ENCODE data around the gene SPPL2C. TPM values are rescaled to one million over a fixed set of nuclear protein-coding genes. Genes with fewer than 3 reads are reported as not detected.

SPPL2C gene
- total and polyA plus RNA-seq, 2 of the 13 experiments (the other 11 are each of a cell fraction or from before 2014, with no cell fraction given): not detected

- TF ChIP-seq ZBTB39 (CRISPR knock-in tag; IDR thresholded peaks at IDR 0.05): no peak
- TF ChIP-seq PTBP1 (IDR thresholded peaks at IDR 0.05; ENCODE audit: low read depth, low read length, poor library complexity, severe bottlenecking): no peak
- no peak for TF ChIP-seq ZNF577 (CRISPR knock-in tag; IDR thresholded peaks at IDR 0.05; ENCODE audit: borderline replicate concordance, low read depth)
- TF ChIP-seq NCOA1 (CRISPR knock-in tag; IDR thresholded peaks at IDR 0.05): no peak
- no peak for TF ChIP-seq FOXA1 (IDR thresholded peaks at IDR 0.05)
- TF ChIP-seq FOXA1 (CRISPR knock-in tag; IDR thresholded peaks at IDR 0.05): no peak
- TF ChIP-seq CHD4 (IDR thresholded peaks at IDR 0.05; ENCODE audit: borderline replicate concordance, low read length): no peak
- no peak for TF ChIP-seq TCF7L2 (IDR thresholded peaks at IDR 0.05; ENCODE audit: low read depth, low read length)
- TF ChIP-seq, protein P1, sequence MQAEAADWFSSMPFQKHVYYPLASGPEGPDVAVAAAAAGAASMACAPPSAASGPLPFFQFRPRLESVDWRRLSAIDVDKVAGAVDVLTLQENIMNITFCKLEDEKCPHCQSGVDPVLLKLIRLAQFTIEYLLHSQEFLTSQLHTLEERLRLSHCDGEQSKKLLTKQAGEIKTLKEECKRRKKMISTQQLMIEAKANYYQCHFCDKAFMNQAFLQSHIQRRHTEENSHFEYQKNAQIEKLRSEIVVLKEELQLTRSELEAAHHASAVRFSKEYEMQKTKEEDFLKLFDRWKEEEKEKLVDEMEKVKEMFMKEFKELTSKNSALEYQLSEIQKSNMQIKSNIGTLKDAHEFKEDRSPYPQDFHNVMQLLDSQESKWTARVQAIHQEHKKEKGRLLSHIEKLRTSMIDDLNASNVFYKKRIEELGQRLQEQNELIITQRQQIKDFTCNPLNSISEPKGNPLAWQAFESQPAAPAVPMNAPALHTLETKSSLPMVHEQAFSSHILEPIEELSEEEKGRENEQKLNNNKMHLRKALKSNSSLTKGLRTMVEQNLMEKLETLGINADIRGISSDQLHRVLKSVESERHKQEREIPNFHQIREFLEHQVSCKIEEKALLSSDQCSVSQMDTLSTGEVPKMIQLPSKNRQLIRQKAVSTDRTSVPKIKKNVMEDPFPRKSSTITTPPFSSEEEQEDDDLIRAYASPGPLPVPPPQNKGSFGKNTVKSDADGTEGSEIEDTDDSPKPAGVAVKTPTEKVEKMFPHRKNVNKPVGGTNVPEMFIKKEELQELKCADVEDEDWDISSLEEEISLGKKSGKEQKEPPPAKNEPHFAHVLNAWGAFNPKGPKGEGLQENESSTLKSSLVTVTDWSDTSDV (CRISPR knock-in tag; IDR thresholded peaks at IDR 0.05): no peak
- peak; percentile 98 for TF ChIP-seq ZNF574 (CRISPR knock-in tag; IDR thresholded peaks at IDR 0.05)
- no peak for TF ChIP-seq ZNF619 (CRISPR knock-in tag; IDR thresholded peaks at IDR 0.05)
- TF ChIP-seq HOMEZ (CRISPR knock-in tag; IDR thresholded peaks at IDR 0.05; ENCODE audit: low read depth): no peak
- no peak for TF ChIP-seq DPF2 (CRISPR knock-in tag; IDR thresholded peaks at IDR 0.05; ENCODE audit: borderline replicate concordance, low read depth)
- TF ChIP-seq GMEB1 (CRISPR knock-in tag; IDR thresholded peaks at IDR 0.05; ENCODE audit: borderline replicate concordance): peak; percentile 76
- TF ChIP-seq LCORL (IDR thresholded peaks at IDR 0.05): no peak
- TF ChIP-seq LCORL (CRISPR knock-in tag; IDR thresholded peaks at IDR 0.05): peak; percentile 61
- TF ChIP-seq AHR (CRISPR knock-in tag; IDR thresholded peaks at IDR 0.05): no peak
- TF ChIP-seq ZBTB3 (CRISPR knock-in tag; IDR thresholded peaks at IDR 0.05; ENCODE audit: borderline replicate concordance, low read depth): no peak
- TF ChIP-seq ZNF224 (CRISPR knock-in tag; IDR thresholded peaks at IDR 0.05): no peak
Measured at GRCh38 chr17:45894022-45894784, 49.5 kb downstream of the SPPL2C start, which contains the start of gene MAPT (continued).

Measured in HepG2 (cell line).